Upper lobe of left lung (tissue), 6 donors: Measurements from ENCODE around the gene SEMA6A. TPM values are rescaled to one million over a fixed set of nuclear protein-coding genes. Genes with fewer than 3 reads are reported as not detected.

ENCODE experiments used
- ATAC-seq, 2 donors: fragments of 200-7000 bp; cut with Tn5 transposase; one replicate each; pipeline ENCODE4 v1.9.1; 2022; ENCODE audit warnings: mild to moderate bottlenecking in 2 of 2, moderate library complexity in 2 of 2; ENCODE audit not compliant: low FRiP score in 2 of 2
- DNase-seq, 2 donors: peaks; one replicate each; pipeline ENCODE4 v3.0.0-alpha.2; 2019 to 2020
- H3K27ac ChIP-seq, 4 donors: fragments of 200-600 bp; sonication (generic); one replicate each; pipeline ENCODE4 v1.5.1; 2016 to 2019
- H3K27me3 ChIP-seq, 4 donors: fragments of 200-600 bp; sonication (generic); one replicate each; pipeline ENCODE4 v1.5.1; 2017 to 2019
- H3K36me3 ChIP-seq, 4 donors: fragments of 200-600 bp; sonication (generic); one replicate each; pipeline ENCODE4 v1.5.1; 2016 to 2019
- H3K4me1 ChIP-seq, 4 donors: fragments of 200-600 bp; sonication (generic); one replicate each; pipeline ENCODE4 v1.5.1; 2018 to 2019
- H3K4me3 ChIP-seq, 4 donors: fragments of 200-600 bp; sonication (generic); one replicate each; pipeline ENCODE4 v1.5.1; 2017 to 2019; ENCODE audit warnings: mild to moderate bottlenecking in 2 of 4, moderate library complexity in 1 of 4
- H3K9me3 ChIP-seq, 4 donors: fragments of 200-600 bp; sonication (generic); one replicate each; pipeline ENCODE4 v1.5.1; 2018 to 2019
- CTCF ChIP-seq, 6 experiments: fragments of 450-650 bp in 4 of 6; fragments of 200-600 bp in 2 of 6; sonication (generic) in 2 of 6; IDR thresholded peaks; one replicate each; pipeline ENCODE4 v1.5.1; 2016 to 2019; ENCODE audit warnings: antibody characterized with exemption in 6 of 6
- EP300 ChIP-seq, 4 donors: sonication (generic); formaldehyde crosslinking; IDR thresholded peaks; one replicate each; pipeline ENCODE4 v1.5.1; 2017; ENCODE audit warnings: antibody characterized with exemption in 4 of 4, control low read depth in 2 of 4
- POLR2A ChIP-seq, 4 donors: fragments of 450-650 bp; IDR thresholded peaks; one replicate each; pipeline ENCODE4 v1.5.1; 2016 to 2017; ENCODE audit warnings: antibody characterized with exemption in 4 of 4, mild to moderate bottlenecking in 2 of 4
- POLR2AphosphoS5 ChIP-seq, 2 donors: sonication (generic); formaldehyde crosslinking; IDR thresholded peaks; one replicate each; pipeline ENCODE4 v1.5.1; 2017; ENCODE audit warnings: antibody characterized with exemption in 2 of 2
- WGBS, 2 donors: methylation state at CpG; one replicate each; pipeline ENCODE4 v1.1.5; 2017 to 2018; 5-methylcytosine and 5-hydroxymethylcytosine counted together
- total RNA-seq, 6 donors: library from RNA; depleted of rRNA in 4 of 6; stranded (reverse); fragments of >200 nt in 4 of 6; gene quantifications; one replicate each; pipeline versions ENCODE4 v1.1.0 to v1.2.1, GENCODE V29; 2016 to 2021
- donor health status: DM: no; HTN: no; CAD: no; lungs with moderate emphysema.
- donor health status: DM: no; HTN: yes; CAD: no; lungs with severe emphysema.

SEMA6A gene
- total RNA-seq, 6 donors from 2014 or later: 17.1 to 66.5 (median 26.9) TPM

- H3K36me3 ChIP-seq: no peaks in the 10 kb centered on the region
- no peak for DNase-seq
- H3K4me3 ChIP-seq: peak overlapping the region in 1 of 4 donors; percentile 74
- TF ChIP-seq POLR2AphosphoS5 (IDR thresholded peaks at IDR 0.05): no peak
- no peak for TF ChIP-seq EP300 (IDR thresholded peaks at IDR 0.05)
- TF ChIP-seq POLR2A (IDR thresholded peaks at IDR 0.05): no peak
- no peak for TF ChIP-seq CTCF (IDR thresholded peaks at IDR 0.05)
- no peak overlapping the region for H3K27ac ChIP-seq
- peaks cover 15 to 31% (median 27%) of the 10 kb centered on the region in 4 donors for H3K4me1 ChIP-seq
- 59 to 73% methylated on average over 4 of the region's 4 CpGs for WGBS, 2 donors
- H3K27me3 ChIP-seq: peaks cover 0 to 20% (median 4%) of the 10 kb centered on the region in 4 donors
- no peaks in the 10 kb centered on the region for H3K9me3 ChIP-seq
- no peak for ATAC-seq
Observed at GRCh38 chr5:116569999-116570398, 4.6 kb downstream of the SEMA6A start.

- TF ChIP-seq POLR2AphosphoS5 (IDR thresholded peaks at IDR 0.05) (no peak), EP300 (IDR thresholded peaks at IDR 0.05) (no peak), CTCF (IDR thresholded peaks at IDR 0.05) (no peak), POLR2A (IDR thresholded peaks at IDR 0.05) (no peak)
- 69 to 75% methylated on average over 2 of the region's 2 CpGs for WGBS, 2 donors
- no peaks in the 10 kb centered on the region for H3K9me3 ChIP-seq
- no peak overlapping the region for H3K27ac ChIP-seq
- no peak overlapping the region for H3K4me3 ChIP-seq
- ATAC-seq: no peak
- no peak for DNase-seq
- H3K4me1 ChIP-seq: peaks cover 2 to 14% (median 6%) of the 10 kb centered on the region in 4 donors
- peaks cover 0 to 4% (median under 1%) of the 10 kb centered on the region in 4 donors for H3K27me3 ChIP-seq
- H3K36me3 ChIP-seq: no peaks in the 10 kb centered on the region
Observed at GRCh38 chr5:116567106-116567505, 7.5 kb downstream of the SEMA6A start.

- H3K36me3 ChIP-seq: no peaks in the 10 kb centered on the region
- TF ChIP-seq POLR2AphosphoS5 (IDR thresholded peaks at IDR 0.05) (no peak), CTCF (IDR thresholded peaks at IDR 0.05) (no peak), POLR2A (IDR thresholded peaks at IDR 0.05) (no peak), EP300 (IDR thresholded peaks at IDR 0.05) (no peak)
- 50 to 67% methylated on average over 1 of the region's 1 CpG for WGBS, 2 donors
- no peaks in the 10 kb centered on the region for H3K9me3 ChIP-seq
- H3K27ac ChIP-seq: no peak overlapping the region
- DNase-seq (no peak), ATAC-seq (no peak)
- H3K27me3 ChIP-seq: no peaks in the 10 kb centered on the region
- no peak overlapping the region for H3K4me3 ChIP-seq
- peaks cover 0 to 12% (median 4%) of the 10 kb centered on the region in 4 donors for H3K4me1 ChIP-seq
Observed at GRCh38 chr5:116566251-116566650, 8.4 kb downstream of the SEMA6A start.

- 66 to 71% methylated on average over 7 of the region's 7 CpGs for WGBS, 2 donors
- Histone ChIP-seq H3K9me3 (no peaks in the 10 kb centered on the region), H3K36me3 (no peaks in the 10 kb centered on the region), H3K27me3 (no peaks in the 10 kb centered on the region), H3K27ac (no peak overlapping the region), H3K4me3 (no peak overlapping the region), H3K4me1 (peaks cover 0 to 12% (median 4%) of the 10 kb centered on the region in 4 donors)
- no peak for TF ChIP-seq POLR2AphosphoS5 (IDR thresholded peaks at IDR 0.05)
- TF ChIP-seq CTCF (IDR thresholded peaks at IDR 0.05): no peak
- no peak for TF ChIP-seq POLR2A (IDR thresholded peaks at IDR 0.05)
- no peak for TF ChIP-seq EP300 (IDR thresholded peaks at IDR 0.05)
- DNase-seq: no peak
- ATAC-seq: no peak
Observed at GRCh38 chr5:116564756-116565490, 9.7 kb downstream of the SEMA6A start.

- H3K9me3 ChIP-seq: no peaks in the 10 kb centered on the region
- H3K27me3 ChIP-seq: no peaks in the 10 kb centered on the region
- TF ChIP-seq POLR2AphosphoS5 (IDR thresholded peaks at IDR 0.05) (no peak), CTCF (IDR thresholded peaks at IDR 0.05) (no peak), POLR2A (IDR thresholded peaks at IDR 0.05) (no peak), EP300 (IDR thresholded peaks at IDR 0.05) (no peak)
- no peaks in the 10 kb centered on the region for H3K36me3 ChIP-seq
- H3K27ac ChIP-seq: no peak overlapping the region
- WGBS, 2 donors: 31 to 35% methylated on average over 3 of the region's 3 CpGs
- H3K4me1 ChIP-seq: peaks cover 0 to 12% (median 4%) of the 10 kb centered on the region in 4 donors
- ATAC-seq: no peak
- no peak overlapping the region for H3K4me3 ChIP-seq
- no peak for DNase-seq
Observed at GRCh38 chr5:116564312-116564711, 10.3 kb downstream of the SEMA6A start.
